ENCODE data around the gene PYGO1. TPM values are rescaled to one million over a fixed set of nuclear protein-coding genes. Genes with fewer than 3 reads are reported as not detected.
A peak's percentile ranks its signal among the peaks of the same experiment; 100 is the strongest.
"Not testable (repeated sequence)": the region's sequence is repeated elsewhere in the genome, so short reads cannot be mapped to it uniquely, and the experiment has no call there.

The PYGO1 gene
- total RNA-seq, 1 donor from 2014 or later, result 0.02 TPM

GRCh38 chr15:55514414-55514850 is 73.7 kb downstream of the PYGO1 start:
- H3K4me3 Mint-ChIP-seq, result no peak overlapping the region
- ChIA-PET POLR2A (no interaction called here), CTCF (no interaction called here)
- no peak for ATAC-seq (ENCODE audit: low read depth)
- H3K36me3 Mint-ChIP-seq (ENCODE audit: low read depth), result no peaks in the 10 kb centered on the region
- peaks cover 4% of the 10 kb centered on the region for H3K27me3 Mint-ChIP-seq
- TF ChIP-seq CTCF (IDR thresholded peaks at IDR 0.05), result no peak
- H3K9me3 Mint-ChIP-seq, result no peaks in the 10 kb centered on the region
- intact Hi-C loops (cut with micrococcal nuclease), result no loop called here
- H3K4me1 Mint-ChIP-seq, result no peaks in the 10 kb centered on the region
- no peak for DNase-seq
- no peak overlapping the region for H3K27ac Mint-ChIP-seq

GRCh38 chr15:55513621-55514413 is 74.3 kb downstream of the PYGO1 start:
- H3K36me3 Mint-ChIP-seq (ENCODE audit: low read depth); intact Hi-C loops (cut with micrococcal nuclease); H3K27ac Mint-ChIP-seq; DNase-seq; CTCF ChIA-PET; H3K9me3 Mint-ChIP-seq; H3K4me3 Mint-ChIP-seq; H3K27me3 Mint-ChIP-seq; ATAC-seq (ENCODE audit: low read depth); H3K4me1 Mint-ChIP-seq; POLR2A ChIA-PET: not testable (repeated sequence)

GRCh38 chr15:55513152-55513551 is 75.0 kb downstream of the PYGO1 start:
- Mint-ChIP-seq H3K9me3 (no peaks in the 10 kb centered on the region), H3K27ac (no peak overlapping the region), H3K4me1 (no peaks in the 10 kb centered on the region), H3K27me3 (peaks cover 4% of the 10 kb centered on the region), H3K36me3 (ENCODE audit: low read depth) (no peaks in the 10 kb centered on the region), H3K4me3 (no peak overlapping the region)
- no peak for TF ChIP-seq CTCF (IDR thresholded peaks at IDR 0.05)
- CTCF ChIA-PET, result no interaction called here
- ATAC-seq (ENCODE audit: low read depth), result no peak
- POLR2A ChIA-PET, result no interaction called here
- DNase-seq, result no peak
- intact Hi-C loops (cut with micrococcal nuclease), result no loop called here

GRCh38 chr15:55507567-55507966 is 80.6 kb downstream of the PYGO1 start:
- TF ChIP-seq CTCF (IDR thresholded peaks at IDR 0.05), result no peak
- H3K27me3 Mint-ChIP-seq, result peaks cover 12% of the 10 kb centered on the region
- DNase-seq (no peak), ATAC-seq (ENCODE audit: low read depth) (no peak)
- ChIA-PET POLR2A (no interaction called here), CTCF (no interaction called here)
- no peaks in the 10 kb centered on the region for H3K36me3 Mint-ChIP-seq (ENCODE audit: low read depth)
- H3K27ac Mint-ChIP-seq, result no peak overlapping the region
- H3K4me1 Mint-ChIP-seq, result no peaks in the 10 kb centered on the region
- intact Hi-C loops (cut with micrococcal nuclease), result no loop called here
- H3K4me3 Mint-ChIP-seq, result no peak overlapping the region
- H3K9me3 Mint-ChIP-seq, result peaks cover 4% of the 10 kb centered on the region

- peaks cover 14% of the 10 kb centered on the region for H3K27me3 Mint-ChIP-seq
- ATAC-seq (ENCODE audit: low read depth); CTCF ChIA-PET; intact Hi-C loops (cut with micrococcal nuclease); H3K4me1 Mint-ChIP-seq; POLR2A ChIA-PET; DNase-seq; H3K36me3 Mint-ChIP-seq (ENCODE audit: low read depth); H3K4me3 Mint-ChIP-seq; H3K9me3 Mint-ChIP-seq; H3K27ac Mint-ChIP-seq: not testable (repeated sequence)
Measured at GRCh38 chr15:55505407-55505806, 82.7 kb downstream of the PYGO1 start.

GRCh38 chr15:55499151-55499550 is 89.0 kb downstream of the PYGO1 start:
- POLR2A ChIA-PET, result no interaction called here
- H3K27ac Mint-ChIP-seq, result no peak overlapping the region

GRCh38 chr15:55498109-55498938 is 89.8 kb downstream of the PYGO1 start:
- ATAC-seq (ENCODE audit: low read depth) (peak; percentile 88), DNase-seq (peak; percentile 63)
- H3K27me3 Mint-ChIP-seq; H3K36me3 Mint-ChIP-seq (ENCODE audit: low read depth); H3K9me3 Mint-ChIP-seq: not testable (repeated sequence)
- Mint-ChIP-seq H3K4me1 (peaks cover 18% of the 10 kb centered on the region), H3K4me3 (peak overlapping the region; percentile 91), H3K27ac (peak overlapping the region; percentile 80)
- ChIA-PET POLR2A (interaction anchor here (0.6 to 1.2 kb wide), 3 partner anchors 11 to 90 kb away, joined by 3 to 5 read pairs (median 3); partner anchors contain the start of genes CCPG1 and PIERCE2), CTCF (interaction anchor here (1.4 kb wide), 1 partner anchor 90 kb away, joined by 4 read pairs; the partner anchor contains the start of genes CCPG1 and PIERCE2)
- intact Hi-C loops (cut with micrococcal nuclease), result loop anchor here (2.0 to 5.0 kb wide), 3 partner anchors 90 to 301 kb away; partner anchors contain the start of genes CCPG1, PIERCE2, PIGB and PIGBOS1

More at GRCh38 chr15:55499151-55499550, 89.0 kb downstream of the PYGO1 start:
- H3K4me3 Mint-ChIP-seq, result peak overlapping the region; percentile 91
- TF ChIP-seq CTCF (IDR thresholded peaks at IDR 0.05), result no peak
- no peak for DNase-seq
- H3K9me3 Mint-ChIP-seq, result peaks cover 1% of the 10 kb centered on the region
- peaks cover 10% of the 10 kb centered on the region for H3K27me3 Mint-ChIP-seq
- ATAC-seq (ENCODE audit: low read depth), result no peak
- peaks cover 18% of the 10 kb centered on the region for H3K4me1 Mint-ChIP-seq
- H3K36me3 Mint-ChIP-seq (ENCODE audit: low read depth), result no peaks in the 10 kb centered on the region
- intact Hi-C loops (cut with micrococcal nuclease), result loop anchor here (2.0 to 5.0 kb wide), 3 partner anchors 90 to 302 kb away; partner anchors contain the start of genes CCPG1, PIERCE2, PIGB and PIGBOS1
- CTCF ChIA-PET, result interaction anchor here (1.4 kb wide), 1 partner anchor 91 kb away, joined by 4 read pairs; the partner anchor contains the start of genes CCPG1 and PIERCE2
